Measurements from ENCODE around the gene AKAP6.

Gene AKAP6

DNA sequence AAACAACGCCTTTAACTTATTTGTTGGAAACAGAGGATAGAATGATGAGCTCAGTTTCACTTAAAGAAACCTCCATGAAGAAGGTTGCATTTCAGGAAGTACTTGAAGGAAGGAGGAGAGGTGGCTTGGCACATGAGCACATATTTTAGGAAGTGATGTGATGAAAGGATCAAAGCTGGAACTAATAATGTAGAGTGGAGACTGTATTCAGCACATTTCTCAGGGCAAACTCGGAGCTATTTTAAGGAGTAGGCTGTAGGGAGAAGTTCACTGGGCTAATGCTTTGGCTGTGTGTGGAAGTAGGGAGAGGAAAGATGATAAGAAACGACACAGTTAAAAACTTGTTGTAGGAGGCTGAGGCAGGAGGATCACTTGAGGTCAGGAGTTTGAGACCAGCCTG, 272.8 kb downstream of the AKAP6 start:
- TF ChIP-seq, protein P1, sequence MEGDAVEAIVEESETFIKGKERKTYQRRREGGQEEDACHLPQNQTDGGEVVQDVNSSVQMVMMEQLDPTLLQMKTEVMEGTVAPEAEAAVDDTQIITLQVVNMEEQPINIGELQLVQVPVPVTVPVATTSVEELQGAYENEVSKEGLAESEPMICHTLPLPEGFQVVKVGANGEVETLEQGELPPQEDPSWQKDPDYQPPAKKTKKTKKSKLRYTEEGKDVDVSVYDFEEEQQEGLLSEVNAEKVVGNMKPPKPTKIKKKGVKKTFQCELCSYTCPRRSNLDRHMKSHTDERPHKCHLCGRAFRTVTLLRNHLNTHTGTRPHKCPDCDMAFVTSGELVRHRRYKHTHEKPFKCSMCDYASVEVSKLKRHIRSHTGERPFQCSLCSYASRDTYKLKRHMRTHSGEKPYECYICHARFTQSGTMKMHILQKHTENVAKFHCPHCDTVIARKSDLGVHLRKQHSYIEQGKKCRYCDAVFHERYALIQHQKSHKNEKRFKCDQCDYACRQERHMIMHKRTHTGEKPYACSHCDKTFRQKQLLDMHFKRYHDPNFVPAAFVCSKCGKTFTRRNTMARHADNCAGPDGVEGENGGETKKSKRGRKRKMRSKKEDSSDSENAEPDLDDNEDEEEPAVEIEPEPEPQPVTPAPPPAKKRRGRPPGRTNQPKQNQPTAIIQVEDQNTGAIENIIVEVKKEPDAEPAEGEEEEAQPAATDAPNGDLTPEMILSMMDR (IDR thresholded peaks at IDR 0.05; ENCODE audit: insufficient read depth, low read depth, low read length, missing control alignments), result no peak
- H3K4me3 ChIP-seq (ENCODE audit: low read depth, low read length), result no peak overlapping the region
- DNase-seq (ENCODE audit: low read depth), result no peak

DNA sequence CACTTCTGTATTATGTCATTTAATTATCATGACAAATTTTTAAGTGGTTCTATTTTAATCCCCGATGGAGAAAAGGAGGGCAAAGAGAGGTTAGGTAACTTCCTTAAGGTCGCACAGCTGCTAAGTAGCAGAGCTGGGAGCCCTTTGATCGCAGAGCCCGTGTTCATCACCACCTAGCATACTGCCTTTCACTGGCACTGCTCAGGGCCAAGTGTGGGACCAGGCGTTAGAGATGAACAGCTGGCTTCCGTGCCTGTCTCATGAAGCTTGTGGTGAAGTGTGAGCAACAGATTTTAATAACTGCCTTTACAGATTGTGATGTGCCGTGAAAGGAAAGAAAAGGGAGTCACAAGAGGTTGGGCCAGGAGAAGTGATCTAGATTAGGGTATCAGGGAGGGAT, 273.6 kb downstream of the AKAP6 start:
- TF ChIP-seq, protein P1 (IDR thresholded peaks at IDR 0.05; ENCODE audit: insufficient read depth, low read depth, low read length, missing control alignments), result no peak
- peak; percentile 21 for DNase-seq (ENCODE audit: low read depth)
- no peak overlapping the region for H3K4me3 ChIP-seq (ENCODE audit: low read depth, low read length)

DNA sequence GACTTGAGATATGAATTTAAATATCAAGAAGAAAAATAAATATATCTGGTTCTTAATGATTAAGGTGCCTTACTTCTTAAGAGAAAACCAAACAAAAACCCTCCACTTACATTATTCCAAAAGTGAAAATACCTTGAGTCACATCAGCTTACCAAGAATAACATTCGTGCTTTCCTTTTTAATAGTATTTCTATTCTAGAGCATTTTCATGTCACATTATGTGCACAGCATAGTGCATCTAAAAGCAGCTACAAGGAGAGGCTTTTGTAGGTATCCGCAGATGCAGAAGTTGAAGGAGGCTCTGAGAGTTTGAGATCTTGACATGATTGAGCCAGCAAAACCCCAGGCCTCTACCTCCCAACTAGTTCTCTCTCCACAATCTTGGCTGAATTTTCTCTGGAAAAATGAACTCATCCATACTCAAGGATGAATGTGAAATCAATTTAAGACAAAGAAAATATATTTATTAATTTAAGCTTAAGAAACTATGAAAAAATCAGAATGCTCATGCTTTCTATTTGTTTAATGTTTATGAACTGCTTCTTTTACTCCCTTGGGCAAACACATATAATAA, 275.0 kb downstream of the AKAP6 start:
- H3K4me3 ChIP-seq (ENCODE audit: low read depth, low read length), result no peak overlapping the region
- TF ChIP-seq, protein P1 (IDR thresholded peaks at IDR 0.05; ENCODE audit: insufficient read depth, low read depth, low read length, missing control alignments), result no peak
- DNase-seq (ENCODE audit: low read depth), result peak; percentile 45

DNA sequence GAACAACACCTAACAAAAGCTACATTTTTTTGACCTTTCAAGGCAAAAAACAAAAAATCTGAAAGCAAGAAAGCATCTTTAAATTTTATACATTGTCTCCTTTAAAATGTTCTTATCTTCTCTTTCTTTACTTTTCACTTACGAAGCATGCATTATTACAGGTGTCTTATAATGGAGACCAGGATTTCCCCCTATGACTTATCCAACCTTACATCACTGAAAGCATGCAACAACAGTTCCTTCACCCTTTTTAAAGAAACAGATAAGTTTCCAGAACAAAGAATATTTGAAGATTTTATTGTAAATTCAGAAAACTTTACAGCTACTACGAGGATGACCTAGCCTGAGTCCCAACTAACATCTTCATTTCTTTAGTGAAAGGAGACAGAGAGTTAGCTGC, 277.2 kb downstream of the AKAP6 start:
- TF ChIP-seq, protein P1 (IDR thresholded peaks at IDR 0.05; ENCODE audit: insufficient read depth, low read depth, low read length, missing control alignments), result no peak
- H3K4me3 ChIP-seq (ENCODE audit: low read depth, low read length), result no peak overlapping the region
- DNase-seq (ENCODE audit: low read depth), result no peak

DNA sequence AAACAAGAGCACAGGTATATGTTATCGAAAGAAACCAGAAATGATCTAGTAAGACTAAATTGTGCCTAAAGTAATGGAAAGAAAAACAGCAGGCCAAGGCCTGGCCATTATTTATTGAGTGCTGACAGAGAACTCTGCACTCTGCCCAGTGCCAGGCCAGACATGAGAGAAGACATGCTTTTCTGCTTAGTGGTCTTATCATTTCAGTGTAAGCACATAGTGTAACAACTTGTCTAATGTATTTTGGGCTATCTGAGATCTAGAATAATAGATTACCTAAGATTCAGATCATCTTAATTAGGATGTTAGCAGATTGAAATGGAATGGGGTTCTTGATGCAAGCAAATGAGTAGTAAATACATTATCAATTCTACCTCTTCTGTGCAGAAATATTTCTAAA, 278.3 kb downstream of the AKAP6 start:
- TF ChIP-seq, protein P1 (IDR thresholded peaks at IDR 0.05; ENCODE audit: insufficient read depth, low read depth, low read length, missing control alignments), result no peak

DNA sequence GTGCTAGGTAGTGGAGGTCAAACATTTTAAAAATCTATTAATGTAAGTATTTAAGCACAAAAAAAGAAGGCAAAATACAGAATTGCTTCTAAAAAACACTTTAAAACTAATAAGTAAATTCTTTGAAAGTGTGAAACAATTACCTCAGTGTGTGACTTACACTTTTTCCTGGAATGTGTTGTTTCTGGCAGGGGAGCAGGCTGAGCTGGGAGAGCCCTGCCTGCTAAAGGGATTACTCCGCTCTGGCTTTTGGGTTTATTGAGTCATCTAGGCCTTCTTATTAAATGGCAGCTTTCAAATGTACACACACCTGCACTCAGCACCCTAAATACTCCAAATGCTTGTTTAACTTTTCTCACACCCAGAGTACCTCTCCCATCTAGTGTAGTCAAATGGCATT, 279.8 kb downstream of the AKAP6 start:
- TF ChIP-seq, protein P1 (IDR thresholded peaks at IDR 0.05; ENCODE audit: insufficient read depth, low read depth, low read length, missing control alignments), result no peak
- no peak overlapping the region for H3K4me3 ChIP-seq (ENCODE audit: low read depth, low read length)
- DNase-seq (ENCODE audit: low read depth), result no peak

More for the DNA sequence above, 278.3 kb downstream of the AKAP6 start:
- no peak for DNase-seq (ENCODE audit: low read depth)
- H3K4me3 ChIP-seq (ENCODE audit: low read depth, low read length), result no peak overlapping the region

DNA sequence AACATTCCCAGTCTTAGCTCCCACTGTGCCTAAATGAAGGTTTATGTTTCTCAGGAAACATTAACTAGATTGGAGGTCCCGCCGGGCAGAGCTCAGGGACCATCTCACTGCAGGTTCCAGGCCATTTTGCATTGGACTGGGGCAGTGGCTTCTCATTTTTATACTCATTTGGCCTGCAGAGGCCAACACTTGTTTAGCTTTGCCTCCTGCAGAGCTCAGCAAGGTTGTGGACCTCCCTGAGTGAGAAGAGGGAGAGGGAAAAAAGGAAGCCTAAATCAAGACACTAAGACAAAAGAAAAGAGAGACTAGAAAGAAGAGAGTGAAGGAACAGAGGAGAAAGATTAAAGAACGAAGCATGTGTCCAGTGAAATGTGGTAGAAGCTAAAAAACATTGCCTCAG, 280.3 kb downstream of the AKAP6 start:
- no peak for DNase-seq (ENCODE audit: low read depth)
- no peak overlapping the region for H3K4me3 ChIP-seq (ENCODE audit: low read depth, low read length)
- TF ChIP-seq, protein P1 (IDR thresholded peaks at IDR 0.05; ENCODE audit: insufficient read depth, low read depth, low read length, missing control alignments), result no peak

Measured in GM12865 (cell line).